Retinal pigment epithelial cell (primary cell): ENCODE measurements around the gene TPM1.

Source experiments
- DNase-seq: peaks from one replicate; pipeline ENCODE4 v3.0.0-alpha.2; 2010; ENCODE audit warnings: low read depth
- H3K4me3 ChIP-seq: 2 replicates; pipeline ENCODE4 v1.5.1; 2011; ENCODE audit warnings: mild to moderate bottlenecking, low read length, control low read depth, moderate library complexity
- CTCF ChIP-seq: conservative IDR thresholded peaks from 2 replicates; pipeline ENCODE4 v1.5.1; 2011; ENCODE audit warnings: low read depth, low read length, control low read depth, inconsistent platforms

TPM1 gene

DNA sequence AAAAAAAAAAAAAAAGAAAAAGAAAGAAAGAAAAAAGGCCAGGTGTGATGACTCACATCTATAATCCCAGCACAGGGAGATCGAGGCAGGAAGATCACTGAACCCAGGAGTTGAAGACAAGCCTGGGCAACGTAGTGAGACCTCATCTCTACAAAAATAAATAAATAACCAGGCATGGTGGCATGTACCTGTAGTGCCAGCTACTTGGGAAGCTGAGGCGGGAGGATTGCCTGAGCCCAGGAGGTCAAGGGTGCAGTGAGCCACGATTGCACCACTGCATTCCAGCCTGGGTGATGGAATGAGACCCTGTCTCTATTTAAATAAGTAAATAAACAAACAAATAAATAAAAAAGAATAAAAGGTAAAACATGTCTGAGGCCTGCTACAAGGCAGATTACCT, 39.8 kb downstream of the TPM1 start:
- no peak for DNase-seq
- H3K4me3 ChIP-seq = no peak overlapping the region
- TF ChIP-seq CTCF = no peak

DNA sequence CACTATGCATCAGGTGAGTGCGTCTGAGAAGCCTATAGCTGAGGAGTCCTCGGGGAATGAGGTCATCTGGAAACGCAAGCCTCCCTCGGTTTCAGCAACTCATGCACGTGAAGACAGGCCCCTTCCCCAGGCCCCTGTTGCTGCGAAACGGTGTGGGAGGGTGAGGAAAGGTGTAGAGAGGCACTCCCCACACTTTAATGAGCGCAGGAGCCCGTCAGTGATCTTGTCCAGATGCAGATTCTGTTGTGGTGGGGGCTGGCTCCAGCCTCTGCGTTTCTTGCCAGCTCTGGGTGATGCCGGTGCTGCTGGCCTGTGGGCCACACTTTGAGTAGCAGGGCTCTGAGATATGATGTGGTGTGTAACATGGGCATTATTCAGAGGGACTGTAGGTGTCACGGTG, 40.5 kb downstream of the TPM1 start:
- no peak overlapping the region for H3K4me3 ChIP-seq
- TF ChIP-seq CTCF = no peak
- DNase-seq = no peak

- no peak for TF ChIP-seq CTCF
- no peak overlapping the region for H3K4me3 ChIP-seq
- DNase-seq = no peak
These were observed 41.0 kb downstream of the TPM1 start for GRCh38 chr15:63083541-63083940.

GRCh38 chr15:63084806-63085205, 42.3 kb downstream of the TPM1 start:
- no peak for DNase-seq
- H3K4me3 ChIP-seq = no peak overlapping the region
- TF ChIP-seq CTCF = no peak

DNA sequence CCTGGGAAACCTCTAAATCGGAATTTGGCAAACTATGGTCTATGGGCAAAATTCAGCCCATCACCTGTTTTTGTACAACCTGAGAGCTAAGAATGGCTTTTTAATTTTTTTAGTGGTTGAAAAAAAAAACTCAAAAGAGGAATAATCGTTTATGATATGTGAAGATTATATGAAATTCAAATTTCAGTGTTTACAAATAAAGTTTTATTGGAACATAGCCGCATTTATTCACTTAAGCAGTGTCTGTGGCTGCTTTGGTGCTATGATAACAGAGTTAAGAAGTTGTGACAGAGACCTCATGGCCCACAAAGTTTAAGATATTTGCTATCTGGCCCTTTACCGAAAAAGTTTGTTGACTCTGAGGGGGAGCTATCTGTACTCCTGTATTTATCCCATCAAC, 42.7 kb downstream of the TPM1 start:
- DNase-seq = no peak
- no peak for TF ChIP-seq CTCF

DNA sequence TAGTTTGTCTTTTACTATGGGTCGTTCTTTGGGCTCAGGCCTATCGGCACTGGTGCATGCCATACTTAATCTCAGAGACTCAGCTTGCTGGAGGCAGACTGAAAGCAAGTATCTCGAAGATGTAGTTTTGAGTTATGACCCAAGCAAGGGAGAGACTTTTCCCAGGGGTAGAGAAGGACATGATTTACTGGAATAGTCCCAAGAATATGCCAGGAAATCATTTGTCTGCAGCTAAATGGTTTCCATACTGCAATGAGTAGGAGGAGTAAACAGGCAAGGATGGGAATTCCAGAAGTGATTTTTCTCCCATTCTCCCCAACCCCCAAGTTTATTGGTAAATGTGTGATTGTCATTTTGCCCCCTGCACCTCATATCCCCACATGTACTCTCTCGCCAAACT, 43.7 kb downstream of the TPM1 start:
- no peak for TF ChIP-seq CTCF
- no peak for DNase-seq
- no peak overlapping the region for H3K4me3 ChIP-seq

More for the DNA sequence above, 42.7 kb downstream of the TPM1 start:
- H3K4me3 ChIP-seq = no peak overlapping the region

- TF ChIP-seq CTCF = no peak
- no peak for DNase-seq
- H3K4me3 ChIP-seq = no peak overlapping the region
These were observed 44.4 kb downstream of the TPM1 start for GRCh38 chr15:63086947-63087346.
